ENCODE results near the gene RNLS. TPM values are rescaled to one million over a fixed set of nuclear protein-coding genes. Genes with fewer than 3 reads are reported as not detected.

The RNLS gene
- total and polyA plus RNA-seq, 2 of the 8 experiments (the other 6 are each of a cell fraction or from before 2014, with no cell fraction given): 7.5 to 12.7 TPM

DNA sequence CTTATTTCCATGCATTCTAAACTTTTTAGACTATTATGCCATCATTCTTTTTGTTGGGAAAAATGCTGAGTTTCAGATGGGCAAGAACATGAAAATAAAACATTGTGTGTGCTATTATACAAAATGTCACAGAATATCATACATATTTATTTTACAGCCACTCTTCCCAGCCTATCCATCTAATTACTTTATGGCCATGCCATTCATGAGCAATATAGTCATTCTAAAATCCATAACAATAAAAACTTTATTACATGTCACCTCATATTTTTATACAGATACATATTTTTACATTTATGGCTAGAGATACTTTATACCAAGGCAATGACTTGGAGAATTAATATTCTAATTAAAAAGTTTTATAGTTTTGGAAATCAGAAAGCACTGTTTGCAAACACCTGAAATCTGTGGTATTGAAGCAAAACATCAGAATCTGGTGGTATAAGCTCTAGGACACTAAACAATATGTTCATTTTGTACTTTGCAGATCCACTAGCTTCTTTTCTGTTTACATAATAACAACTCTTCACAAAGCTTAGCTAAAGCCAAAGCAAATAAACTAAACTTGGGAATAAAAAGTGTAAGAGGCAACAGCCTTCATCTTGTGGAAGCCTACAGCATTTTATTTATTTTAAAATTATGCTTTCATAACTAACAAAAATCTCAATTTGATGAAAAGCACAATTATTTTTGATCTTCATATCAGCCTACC is 210.1 kb downstream of the RNLS start:
- Histone ChIP-seq H3K4me3 (ENCODE audit: extremely low read depth in 1 of 4, insufficient read depth in 2 of 4, low read depth in 3 of 4, low read length in 4 of 4) (no peak overlapping the region), H2BK5ac (ENCODE audit: low read depth, low read length) (no peak overlapping the region), H4K91ac (replicated peaks; ENCODE audit: insufficient read length, low read length) (no peak overlapping the region), H3K23me2 (ENCODE audit: low read depth, low read length) (no peaks in the 10 kb centered on the region), H2BK120ac (replicated peaks; ENCODE audit: low read depth, low read length) (no peak overlapping the region), H3K79me1 (ENCODE audit: low read depth, low read length) (no peaks in the 10 kb centered on the region), H3K9me3 (ENCODE audit: insufficient read depth in 2 of 2, low read depth in 1 of 2, low read length in 1 of 2) (no peaks in the 10 kb centered on the region), H3K23ac (ENCODE audit: insufficient read length) (no peak overlapping the region), H2AK5ac (ENCODE audit: low read depth, low read length) (no peak overlapping the region), H3K27ac (ENCODE audit: low read depth, low read length) (no peak overlapping the region), H3K56ac (replicated peaks; ENCODE audit: insufficient read length, low read depth, low read length) (no peak overlapping the region), H3K27me3 (replicated peaks in 1 of 4; ENCODE audit: control insufficient read depth in 3 of 4, extremely low read depth in 1 of 4, insufficient read depth in 3 of 4, low read length in 3 of 4) (no peaks in the 10 kb centered on the region), H3K18ac (ENCODE audit: extremely low read depth, low read length) (no peak overlapping the region), H2AFZ (ENCODE audit: low read length) (no peak overlapping the region), H2BK12ac (ENCODE audit: low read depth, low read length) (no peak overlapping the region), H4K20me1 (replicated peaks in 1 of 2; ENCODE audit: control insufficient read depth in 1 of 2, insufficient read depth in 2 of 2, low read length in 2 of 2) (no peaks in the 10 kb centered on the region), H3K14ac (ENCODE audit: insufficient read length) (no peak overlapping the region), H2BK15ac (ENCODE audit: low read length) (no peak overlapping the region), H3K79me2 (ENCODE audit: control insufficient read depth in 1 of 2, insufficient read depth in 2 of 2, low read length in 2 of 2) (no peaks in the 10 kb centered on the region), H3K36me3 (ENCODE audit: control insufficient read depth in 2 of 4, insufficient read depth in 4 of 4, low read length in 3 of 4) (no peaks in the 10 kb centered on the region), H3K4ac (replicated peaks; ENCODE audit: insufficient read length, low read depth, low read length) (no peak overlapping the region), H4K5ac (ENCODE audit: insufficient read length, low read depth, low read length) (no peak overlapping the region), H3K9ac (replicated peaks in 1 of 4; ENCODE audit: extremely low read depth in 1 of 4, low read depth in 3 of 4, low read length in 3 of 4) (no peak overlapping the region), H3K4me1 (replicated peaks in 1 of 4; ENCODE audit: control insufficient read depth in 3 of 4, insufficient read depth in 4 of 4, low read length in 3 of 4) (no peaks in the 10 kb centered on the region), H3K4me2 (ENCODE audit: insufficient read depth in 1 of 2, low read depth in 2 of 2, low read length in 2 of 2) (no peak overlapping the region), H2BK20ac (ENCODE audit: low read length) (no peak overlapping the region), H4K8ac (ENCODE audit: extremely low read depth, insufficient read depth, low read length) (no peak overlapping the region)
- ChIA-PET CTCF (ENCODE audit: partially characterized antibody) (interaction anchor here (1.8 kb wide), 1 partner anchor 17 kb away, joined by 4 read pairs; no protein-coding TSS in a partner anchor), POLR2A (ENCODE audit: partially characterized antibody) (no interaction called here)
- DNase-seq (ENCODE audit: low read depth in 1 of 2, low spot score in 2 of 2): no peak
- TF ChIP-seq EP300 (IDR thresholded peaks at IDR 0.05; ENCODE audit: borderline replicate concordance in 1 of 2, low read depth in 2 of 2, low read length in 2 of 2): no peak
- no peak for TF ChIP-seq USF2 (IDR thresholded peaks at IDR 0.05; ENCODE audit: low read length)
- no peak for TF ChIP-seq NANOG (IDR thresholded peaks at IDR 0.05; ENCODE audit: insufficient read depth, low read depth, low read length, poor library complexity, severe bottlenecking)
- no peak for TF ChIP-seq CEBPB (IDR thresholded peaks at IDR 0.05; ENCODE audit: low read depth, low read length)
- TF ChIP-seq KDM5A (IDR thresholded peaks at IDR 0.05; ENCODE audit: low read length): no peak
- TF ChIP-seq MAX (IDR thresholded peaks at IDR 0.05): no peak
- TF ChIP-seq SP1 (IDR thresholded peaks at IDR 0.05; ENCODE audit: low read depth, low read length): no peak
- TF ChIP-seq NRF1 (IDR thresholded peaks at IDR 0.05; ENCODE audit: low read depth, low read length): no peak
- TF ChIP-seq POU5F1 (IDR thresholded peaks at IDR 0.05; ENCODE audit: low read depth, low read length): no peak
- TF ChIP-seq SP4 (IDR thresholded peaks at IDR 0.05; ENCODE audit: low read length): no peak
- FAIRE-seq: no peak
